IMR-90 (cell line): ENCODE measurements around the gene PLEKHG7.

Experiments
- CEBPB ChIP-seq: IDR thresholded peaks from 2 replicates; pipeline ENCODE4 v1.6.1; 2012; ENCODE audit warnings: low read depth, low read length, improper control_type of control experiment
- CHD1 ChIP-seq: IDR thresholded peaks from 2 replicates; pipeline ENCODE4 v1.6.1; 2012; ENCODE audit warnings: low read depth, low read length, improper control_type of control experiment
- FOS ChIP-seq: fragments of 150-350 bp; IDR thresholded peaks from 2 replicates; pipeline ENCODE4 v1.6.1; 2016; ENCODE audit warnings: low read depth, low read length
- MAFK ChIP-seq: IDR thresholded peaks from 2 replicates; pipeline ENCODE4 v1.6.1; 2012; ENCODE audit warnings: low read depth, low read length, improper control_type of control experiment
- MXI1 ChIP-seq: IDR thresholded peaks from 2 replicates; pipeline ENCODE4 v1.6.1; 2012; ENCODE audit warnings: low read depth, mild to moderate bottlenecking, low read length, moderate library complexity, borderline replicate concordance
- NFE2L2 ChIP-seq: fragments of 150-350 bp; IDR thresholded peaks from 2 replicates; pipeline ENCODE4 v1.6.1; 2016; ENCODE audit warnings: low read depth, mild to moderate bottlenecking, low read length
- POLR2A ChIP-seq: IDR thresholded peaks from 2 replicates; pipeline ENCODE4 v1.6.1; 2012; ENCODE audit warnings: mild to moderate bottlenecking, low read depth, low read length
- RAD21 ChIP-seq: IDR thresholded peaks from 2 replicates; pipeline ENCODE4 v1.6.1; 2012; ENCODE audit warnings: low read length, improper control_type of control experiment
- RCOR1 ChIP-seq: IDR thresholded peaks from 2 replicates; pipeline ENCODE4 v1.6.1; 2012; ENCODE audit warnings: mild to moderate bottlenecking, low read length, improper control_type of control experiment; ENCODE audit not compliant: insufficient replicate concordance
- RFX5 ChIP-seq: IDR thresholded peaks from 2 replicates; pipeline ENCODE4 v1.8.0; 2012; ENCODE audit warnings: low read depth, mild to moderate bottlenecking, low read length, moderate library complexity
- SMC3 ChIP-seq: fragments of 150-350 bp; IDR thresholded peaks from 2 replicates; pipeline ENCODE4 v1.6.1; 2016; ENCODE audit warnings: low read depth, mild to moderate bottlenecking, antibody characterized with exemption, low read length, moderate library complexity
- USF2 ChIP-seq: fragments of 150-350 bp; IDR thresholded peaks from 2 replicates; pipeline ENCODE4 v1.6.1; 2017; ENCODE audit warnings: mild to moderate bottlenecking, antibody characterized with exemption, low read length, low read depth
- TF ChIP-seq, protein P1 (sequence below): conservative IDR thresholded peaks from 2 replicates; pipeline ENCODE4 v1.5.1; 2012; ENCODE audit warnings: mild to moderate bottlenecking, low read depth, low read length, improper control_type of control experiment
- TF ChIP-seq, protein P2 (sequence below): fragments of 150-350 bp; IDR thresholded peaks from 2 replicates; pipeline ENCODE4 v1.6.1; 2016; ENCODE audit warnings: low read depth, mild to moderate bottlenecking, low read length, moderate library complexity, borderline replicate concordance

DNA sequence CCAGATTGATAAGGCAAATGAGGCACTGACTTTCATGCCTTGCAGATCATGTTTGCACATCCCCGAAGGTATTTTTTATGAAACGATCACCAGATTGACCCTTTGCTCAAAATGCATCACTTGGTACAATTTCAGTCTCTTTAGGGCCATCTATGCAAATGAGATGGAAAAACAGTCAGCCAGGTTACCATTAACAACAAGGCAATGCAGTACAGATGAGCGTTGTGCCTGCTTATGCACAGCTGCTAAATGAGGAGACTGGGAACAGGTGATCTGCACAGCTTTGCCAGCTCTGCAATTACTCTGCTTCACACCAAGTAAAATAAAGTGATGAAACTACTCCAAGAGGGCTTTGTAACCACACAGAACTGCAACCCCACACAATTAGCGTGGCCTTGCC is 26.1 kb upstream of the PLEKHG7 start:
- no peak for TF ChIP-seq MXI1
- TF ChIP-seq CEBPB: no peak
- TF ChIP-seq, protein P1, sequence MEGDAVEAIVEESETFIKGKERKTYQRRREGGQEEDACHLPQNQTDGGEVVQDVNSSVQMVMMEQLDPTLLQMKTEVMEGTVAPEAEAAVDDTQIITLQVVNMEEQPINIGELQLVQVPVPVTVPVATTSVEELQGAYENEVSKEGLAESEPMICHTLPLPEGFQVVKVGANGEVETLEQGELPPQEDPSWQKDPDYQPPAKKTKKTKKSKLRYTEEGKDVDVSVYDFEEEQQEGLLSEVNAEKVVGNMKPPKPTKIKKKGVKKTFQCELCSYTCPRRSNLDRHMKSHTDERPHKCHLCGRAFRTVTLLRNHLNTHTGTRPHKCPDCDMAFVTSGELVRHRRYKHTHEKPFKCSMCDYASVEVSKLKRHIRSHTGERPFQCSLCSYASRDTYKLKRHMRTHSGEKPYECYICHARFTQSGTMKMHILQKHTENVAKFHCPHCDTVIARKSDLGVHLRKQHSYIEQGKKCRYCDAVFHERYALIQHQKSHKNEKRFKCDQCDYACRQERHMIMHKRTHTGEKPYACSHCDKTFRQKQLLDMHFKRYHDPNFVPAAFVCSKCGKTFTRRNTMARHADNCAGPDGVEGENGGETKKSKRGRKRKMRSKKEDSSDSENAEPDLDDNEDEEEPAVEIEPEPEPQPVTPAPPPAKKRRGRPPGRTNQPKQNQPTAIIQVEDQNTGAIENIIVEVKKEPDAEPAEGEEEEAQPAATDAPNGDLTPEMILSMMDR: no peak
- no peak for TF ChIP-seq FOS
- TF ChIP-seq NFE2L2: no peak
- TF ChIP-seq POLR2A: no peak
- no peak for TF ChIP-seq SMC3
- TF ChIP-seq RAD21: no peak
- TF ChIP-seq, protein P2, sequence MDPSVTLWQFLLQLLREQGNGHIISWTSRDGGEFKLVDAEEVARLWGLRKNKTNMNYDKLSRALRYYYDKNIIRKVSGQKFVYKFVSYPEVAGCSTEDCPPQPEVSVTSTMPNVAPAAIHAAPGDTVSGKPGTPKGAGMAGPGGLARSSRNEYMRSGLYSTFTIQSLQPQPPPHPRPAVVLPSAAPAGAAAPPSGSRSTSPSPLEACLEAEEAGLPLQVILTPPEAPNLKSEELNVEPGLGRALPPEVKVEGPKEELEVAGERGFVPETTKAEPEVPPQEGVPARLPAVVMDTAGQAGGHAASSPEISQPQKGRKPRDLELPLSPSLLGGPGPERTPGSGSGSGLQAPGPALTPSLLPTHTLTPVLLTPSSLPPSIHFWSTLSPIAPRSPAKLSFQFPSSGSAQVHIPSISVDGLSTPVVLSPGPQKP: no peak
- no peak for TF ChIP-seq CHD1
- no peak for TF ChIP-seq RCOR1
- TF ChIP-seq USF2: no peak
- no peak for TF ChIP-seq MAFK
- TF ChIP-seq RFX5: no peak
